Neutrophil (primary cell): ENCODE results near the gene B3GAT2.

Experiments
- H3K27ac ChIP-seq: fragments of 200-600 bp; sonication (generic); 2 replicates; pipeline ENCODE4 v1.5.1; 2016; ENCODE audit warnings: mild to moderate bottlenecking, moderate library complexity
- H3K27me3 ChIP-seq: fragments of 200-600 bp; sonication (generic); 2 replicates; pipeline ENCODE4 v1.6.0; 2016; ENCODE audit warnings: mild to moderate bottlenecking
- H3K36me3 ChIP-seq: fragments of 200-600 bp; sonication (generic); 2 replicates; pipeline ENCODE4 v1.5.1; 2017
- H3K4me1 ChIP-seq, 2 experiments: fragments of 200-600 bp in 1 of 2; sonication (generic) in 1 of 2; 1 replicate in 1 of 2; 2 replicates in 1 of 2; pipeline versions ENCODE4 v1.5.1 to v1.6.1; 2013 to 2016; ENCODE audit warnings: low read depth in 1 of 2, low read length in 1 of 2, mild to moderate bottlenecking in 1 of 2, moderate library complexity in 1 of 2; ENCODE audit not compliant: control insufficient read depth in 1 of 2, insufficient read depth in 1 of 2
- H3K4me3 ChIP-seq, 2 experiments: fragments of 200-600 bp in 1 of 2; sonication (generic) in 1 of 2; 1 replicate in 1 of 2; 2 replicates in 1 of 2; pipeline ENCODE4 v1.5.1; 2013 to 2016; ENCODE audit warnings: low read depth in 1 of 2, low read length in 1 of 2, mild to moderate bottlenecking in 1 of 2, moderate library complexity in 1 of 2
- H3K9me3 ChIP-seq: fragments of 200-600 bp; sonication (generic); 2 replicates; pipeline ENCODE4 v1.5.1; 2016
- CTCF ChIP-seq: fragments of 200-600 bp; sonication (generic); IDR thresholded peaks from 2 replicates; pipeline ENCODE4 v1.5.1; 2016; ENCODE audit warnings: antibody characterized with exemption

B3GAT2 gene

GRCh38 chr6:70842541-70842940 lies 114.3 kb downstream of the B3GAT2 start:
- H3K27me3 ChIP-seq: no peaks in the 10 kb centered on the region

GRCh38 chr6:70841112-70841511 lies 115.7 kb downstream of the B3GAT2 start:
- TF ChIP-seq CTCF: no peak

More at GRCh38 chr6:70842541-70842940, 114.3 kb downstream of the B3GAT2 start:
- Histone ChIP-seq H3K27ac (no peak overlapping the region), H3K9me3 (no peaks in the 10 kb centered on the region), H3K4me3 (no peak overlapping the region), H3K36me3 (peaks cover 6% of the 10 kb centered on the region), H3K4me1 (no peaks in the 10 kb centered on the region)
- no peak for TF ChIP-seq CTCF

GRCh38 chr6:70839286-70840266 lies 117.3 kb downstream of the B3GAT2 start:
- Histone ChIP-seq H3K27ac (no peak overlapping the region), H3K4me3 (no peak overlapping the region), H3K27me3 (no peaks in the 10 kb centered on the region), H3K9me3 (no peaks in the 10 kb centered on the region), H3K4me1 (no peaks in the 10 kb centered on the region), H3K36me3 (no peaks in the 10 kb centered on the region)
- TF ChIP-seq CTCF: no peak

More at GRCh38 chr6:70841112-70841511, 115.7 kb downstream of the B3GAT2 start:
- H3K27me3 ChIP-seq: no peaks in the 10 kb centered on the region
- H3K27ac ChIP-seq: no peak overlapping the region
- no peak overlapping the region for H3K4me3 ChIP-seq
- no peaks in the 10 kb centered on the region for H3K9me3 ChIP-seq
- H3K4me1 ChIP-seq: no peaks in the 10 kb centered on the region
- peaks cover under 1% of the 10 kb centered on the region for H3K36me3 ChIP-seq

GRCh38 chr6:70838907-70839285 lies 118.0 kb downstream of the B3GAT2 start:
- no peaks in the 10 kb centered on the region for H3K9me3 ChIP-seq
- no peaks in the 10 kb centered on the region for H3K4me1 ChIP-seq
- no peak overlapping the region for H3K4me3 ChIP-seq
- no peak overlapping the region for H3K27ac ChIP-seq
- H3K27me3 ChIP-seq: no peaks in the 10 kb centered on the region
- no peaks in the 10 kb centered on the region for H3K36me3 ChIP-seq
- TF ChIP-seq CTCF: no peak

- Histone ChIP-seq H3K36me3 (no peaks in the 10 kb centered on the region), H3K27ac (no peak overlapping the region), H3K27me3 (no peaks in the 10 kb centered on the region), H3K9me3 (no peaks in the 10 kb centered on the region), H3K4me3 (no peak overlapping the region), H3K4me1 (no peaks in the 10 kb centered on the region)
- no peak for TF ChIP-seq CTCF
These were observed 122.3 kb downstream of the B3GAT2 start for GRCh38 chr6:70834520-70834919.
